Colonic mucosa (tissue), 4 donors: Measurements from ENCODE around the gene HDAC9. TPM values are rescaled to one million over a fixed set of nuclear protein-coding genes. Genes with fewer than 3 reads are reported as not detected.

Experiments
- DNase-seq: peaks from one replicate; pipeline ENCODE4 v3.0.0-alpha.2; 2020
- H3K27ac ChIP-seq: fragments of 200-600 bp; one replicate; pipeline ENCODE4 v1.8.0; 2021
- H3K27me3 ChIP-seq: fragments of 200-600 bp; one replicate; pipeline ENCODE4 v1.8.0; 2021
- H3K36me3 ChIP-seq: fragments of 200-600 bp; one replicate; pipeline ENCODE4 v1.8.0; 2021
- H3K4me1 ChIP-seq: fragments of 200-600 bp; one replicate; pipeline ENCODE4 v1.8.0; 2021; ENCODE audit warnings: mild to moderate bottlenecking
- H3K4me3 ChIP-seq: fragments of 200-600 bp; one replicate; pipeline ENCODE4 v1.8.0; 2021
- H3K9ac ChIP-seq, 2 donors: one replicate each; pipeline ENCODE4 v1.7.0; 2013; ENCODE audit warnings: control low read depth in 2 of 2, low read depth in 2 of 2, low read length in 2 of 2
- H3K9me3 ChIP-seq: fragments of 200-600 bp; one replicate; pipeline ENCODE4 v1.8.0; 2021
- CTCF ChIP-seq: fragments of 200-600 bp; IDR thresholded peaks from one replicate; pipeline ENCODE4 v1.8.0; 2022; ENCODE audit warnings: antibody characterized with exemption, mild to moderate bottlenecking
- intact Hi-C: fragments of 100-400 bp; cut with DNase I; formaldehyde crosslinking; loops from one replicate; pipeline ENCODE4 v1.14.1; 2022
- total RNA-seq, 2 donors: library from RNA; stranded (reverse); fragmentation: NEBNext Ultra II Directional in 1 of 2; extraction: Animal tissue kit (Norgen Biotek cat#: 25700) in 1 of 2; gene quantifications; one replicate each; pipeline ENCODE4 v1.2.1, GENCODE V29; 2021
- donor health status: healthy.
- donor health status: DM: no; HTN: no; CAD: no.
- donor health status: DM: no; HTN: no; CAD: no.

Gene HDAC9
- total RNA-seq, 2 donors from 2014 or later, result 2.6 to 8.7 TPM

- Histone ChIP-seq H3K4me1 (no peaks in the 10 kb centered on the region), H3K36me3 (no peaks in the 10 kb centered on the region), H3K27ac (no peak overlapping the region), H3K4me3 (no peak overlapping the region), H3K9ac (no peak overlapping the region), H3K27me3 (no peaks in the 10 kb centered on the region), H3K9me3 (no peaks in the 10 kb centered on the region)
- no peak for TF ChIP-seq CTCF
- intact Hi-C loops, result no loop called here
- DNase-seq, result no peak
Observed at GRCh38 chr7:18458830-18459229, 36.7 kb upstream of the HDAC9 start.

GRCh38 chr7:18459484-18460245 is 35.9 kb upstream of the HDAC9 start:
- no peak overlapping the region for H3K27ac ChIP-seq

GRCh38 chr7:18461785-18462467 is 33.6 kb upstream of the HDAC9 start:
- H3K9ac ChIP-seq, result no peak overlapping the region
- no peaks in the 10 kb centered on the region for H3K9me3 ChIP-seq
- no peaks in the 10 kb centered on the region for H3K36me3 ChIP-seq
- no peak overlapping the region for H3K27ac ChIP-seq
- intact Hi-C loops, result no loop called here
- H3K27me3 ChIP-seq, result no peaks in the 10 kb centered on the region
- no peaks in the 10 kb centered on the region for H3K4me1 ChIP-seq
- no peak for DNase-seq
- no peak for TF ChIP-seq CTCF
- H3K4me3 ChIP-seq, result no peak overlapping the region

More at GRCh38 chr7:18459484-18460245, 35.9 kb upstream of the HDAC9 start:
- Histone ChIP-seq H3K36me3 (no peaks in the 10 kb centered on the region), H3K9ac (no peak overlapping the region), H3K4me1 (no peaks in the 10 kb centered on the region), H3K9me3 (no peaks in the 10 kb centered on the region), H3K4me3 (no peak overlapping the region), H3K27me3 (no peaks in the 10 kb centered on the region)
- DNase-seq, result no peak
- intact Hi-C loops, result no loop called here
- TF ChIP-seq CTCF, result no peak

GRCh38 chr7:18464830-18465229 is 30.7 kb upstream of the HDAC9 start:
- H3K27me3 ChIP-seq, result no peaks in the 10 kb centered on the region
- no peaks in the 10 kb centered on the region for H3K4me1 ChIP-seq
- H3K36me3 ChIP-seq, result no peaks in the 10 kb centered on the region
- intact Hi-C loops, result no loop called here
- no peak overlapping the region for H3K27ac ChIP-seq
- no peak for DNase-seq
- no peak overlapping the region for H3K9ac ChIP-seq
- no peak overlapping the region for H3K4me3 ChIP-seq
- TF ChIP-seq CTCF, result no peak
- H3K9me3 ChIP-seq, result no peaks in the 10 kb centered on the region

GRCh38 chr7:18467011-18467410 is 28.5 kb upstream of the HDAC9 start:
- no peaks in the 10 kb centered on the region for H3K9me3 ChIP-seq
- H3K36me3 ChIP-seq, result no peaks in the 10 kb centered on the region
- no peaks in the 10 kb centered on the region for H3K4me1 ChIP-seq
- H3K4me3 ChIP-seq, result no peak overlapping the region
- H3K27me3 ChIP-seq, result no peaks in the 10 kb centered on the region
- no peak overlapping the region for H3K9ac ChIP-seq
- TF ChIP-seq CTCF, result no peak
- DNase-seq, result no peak
- intact Hi-C loops, result no loop called here
- H3K27ac ChIP-seq, result no peak overlapping the region
